ENCODE measurements around the gene COL28A1. TPM values are rescaled to one million over a fixed set of nuclear protein-coding genes. Genes with fewer than 3 reads are reported as not detected.

COL28A1 gene
- total and polyA plus RNA-seq, 3 donors from 2014 or later = 4.0 to 9.2 (median 8.7) TPM

GRCh38 chr7:7418997-7419396, 116.7 kb downstream of the COL28A1 start:
- intact Hi-C loops (cut with DNase I; ENCODE audit: low total_unique reads) = no loop called here
- Histone ChIP-seq H3K27ac (no peak overlapping the region), H3K27me3 (no peaks in the 10 kb centered on the region), H3K36me3 (ENCODE audit: low read depth, missing control alignments) (no peaks in the 10 kb centered on the region), H3K4me3 (no peak overlapping the region), H3K9me3 (no peaks in the 10 kb centered on the region), H3K4me1 (no peaks in the 10 kb centered on the region)
- TF ChIP-seq POLR2A (IDR thresholded peaks at IDR 0.05) = no peak
- no peak for TF ChIP-seq CTCF (IDR thresholded peaks at IDR 0.05)
- no peak for DNase-seq
- 95 to 96% methylated on average over 2 of the region's 2 CpGs for WGBS, 2 donors

GRCh38 chr7:7417851-7418250, 117.8 kb downstream of the COL28A1 start:
- WGBS, 2 donors = 90 to 91% methylated on average over 3 of the region's 3 CpGs
- TF ChIP-seq CTCF (IDR thresholded peaks at IDR 0.05) (no peak), POLR2A (IDR thresholded peaks at IDR 0.05) (no peak)
- Histone ChIP-seq H3K4me3 (no peak overlapping the region), H3K36me3 (ENCODE audit: low read depth, missing control alignments) (no peaks in the 10 kb centered on the region), H3K27me3 (no peaks in the 10 kb centered on the region), H3K9me3 (no peaks in the 10 kb centered on the region), H3K4me1 (no peaks in the 10 kb centered on the region), H3K27ac (no peak overlapping the region)
- intact Hi-C loops (cut with DNase I; ENCODE audit: low total_unique reads) = no loop called here
- no peak for DNase-seq

GRCh38 chr7:7417414-7417813, 118.3 kb downstream of the COL28A1 start:
- 91 to 93% methylated on average over 2 of the region's 2 CpGs for WGBS, 2 donors
- no peak for DNase-seq
- Histone ChIP-seq H3K4me1 (no peaks in the 10 kb centered on the region), H3K27me3 (no peaks in the 10 kb centered on the region), H3K9me3 (no peaks in the 10 kb centered on the region), H3K27ac (no peak overlapping the region), H3K36me3 (ENCODE audit: low read depth, missing control alignments) (no peaks in the 10 kb centered on the region), H3K4me3 (no peak overlapping the region)
- intact Hi-C loops (cut with DNase I; ENCODE audit: low total_unique reads) = no loop called here
- no peak for TF ChIP-seq POLR2A (IDR thresholded peaks at IDR 0.05)
- no peak for TF ChIP-seq CTCF (IDR thresholded peaks at IDR 0.05)

GRCh38 chr7:7416031-7416858, 119.4 kb downstream of the COL28A1 start:
- intact Hi-C loops (cut with DNase I; ENCODE audit: low total_unique reads) = no loop called here

More at GRCh38 chr7:7416031-7416858, 119.4 kb downstream of the COL28A1 start:
- no peak for TF ChIP-seq CTCF (IDR thresholded peaks at IDR 0.05)
- TF ChIP-seq POLR2A (IDR thresholded peaks at IDR 0.05) = no peak
- Histone ChIP-seq H3K27me3 (no peaks in the 10 kb centered on the region), H3K27ac (no peak overlapping the region), H3K36me3 (ENCODE audit: low read depth, missing control alignments) (no peaks in the 10 kb centered on the region), H3K9me3 (no peaks in the 10 kb centered on the region), H3K4me3 (no peak overlapping the region), H3K4me1 (no peaks in the 10 kb centered on the region)
- DNase-seq = no peak
- 64% methylated on average over 6 of the region's 6 CpGs for WGBS, 2 donors
